ENCODE results near the gene RGS16.
A peak's percentile ranks its signal among the peaks of the same experiment; 100 is the strongest.

RGS16 gene

DNA sequence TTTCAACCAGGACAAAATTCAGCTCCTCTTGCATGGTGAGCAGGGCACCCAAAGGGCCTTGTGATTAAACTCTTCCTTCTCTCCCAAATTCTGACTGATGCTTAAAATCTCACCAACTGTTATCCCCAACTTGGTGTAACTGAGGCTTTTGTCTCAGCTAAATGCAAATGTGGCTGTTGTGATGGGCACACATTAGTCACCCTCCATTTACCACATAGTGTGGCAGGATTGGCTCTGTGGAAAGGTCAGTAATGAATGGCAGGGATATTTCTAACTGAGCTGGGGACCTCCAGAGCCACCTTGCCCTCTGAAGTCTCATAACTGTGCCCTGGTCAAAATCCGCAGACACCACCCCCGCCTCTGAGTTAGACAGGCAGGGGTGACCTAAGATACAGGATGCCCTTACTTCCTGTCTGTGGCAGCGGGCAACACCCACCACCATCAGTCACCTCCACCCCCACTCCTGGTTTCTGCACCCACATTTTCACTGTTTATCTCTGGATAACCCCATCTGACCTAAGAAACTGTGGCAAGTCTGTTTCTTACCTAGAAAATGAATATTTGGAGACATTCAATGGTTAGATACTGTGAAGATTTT, 25.4 kb upstream of the RGS16 start:
- no peak for DNase-seq

DNA sequence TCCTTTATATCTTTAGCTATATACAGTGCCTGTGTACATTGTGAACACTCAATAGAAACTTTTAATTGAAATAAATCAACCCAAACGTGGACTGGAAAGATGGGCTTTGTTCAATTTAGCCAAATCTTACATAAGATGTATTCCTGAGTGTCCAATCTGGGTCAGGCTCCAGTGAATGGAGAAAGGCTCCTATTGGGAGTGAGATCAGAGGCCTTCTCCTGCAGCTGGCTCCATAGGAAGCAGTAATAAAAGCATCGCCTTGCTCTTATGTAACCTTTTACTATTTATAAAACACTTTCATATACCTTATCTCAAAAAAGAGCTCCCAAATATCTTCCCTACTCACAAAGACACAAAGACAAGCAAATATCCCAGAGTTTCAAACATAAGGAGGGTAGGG, 24.9 kb upstream of the RGS16 start:
- DNase-seq = no peak

GRCh38 chr1:182628657-182629056, 24.5 kb upstream of the RGS16 start:
- no peak for DNase-seq

- no peak for DNase-seq
These were observed 23.4 kb upstream of the RGS16 start for GRCh38 chr1:182627622-182628021.

- no peak for DNase-seq
These were observed 22.3 kb upstream of the RGS16 start for GRCh38 chr1:182626527-182626926.

- no peak for DNase-seq
These were observed 21.7 kb upstream of the RGS16 start for GRCh38 chr1:182625719-182626504.

- no peak for DNase-seq
These were observed 20.8 kb upstream of the RGS16 start for GRCh38 chr1:182625024-182625423.

DNA sequence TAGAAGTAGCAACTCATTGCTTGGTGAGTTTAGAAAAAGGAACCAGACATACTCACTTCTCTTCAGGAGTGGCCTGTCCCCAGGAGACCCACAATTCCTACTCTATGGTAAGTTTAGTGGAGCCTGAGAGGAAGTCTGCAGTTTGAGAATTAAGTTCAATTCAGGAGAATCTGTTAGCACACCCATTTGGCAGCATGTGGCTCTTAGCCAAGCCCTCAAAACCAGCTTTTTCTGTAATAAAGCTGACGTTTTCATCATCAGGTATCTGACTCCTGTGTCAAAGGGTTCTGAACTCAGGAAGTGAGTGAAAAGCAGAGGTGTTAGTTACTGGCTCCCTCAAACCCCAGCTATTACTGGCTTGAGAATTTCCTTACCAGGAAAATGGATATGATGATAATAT, 20.4 kb upstream of the RGS16 start:
- DNase-seq = no peak

GRCh38 chr1:182622901-182623528, 18.8 kb upstream of the RGS16 start:
- no peak for DNase-seq

DNA sequence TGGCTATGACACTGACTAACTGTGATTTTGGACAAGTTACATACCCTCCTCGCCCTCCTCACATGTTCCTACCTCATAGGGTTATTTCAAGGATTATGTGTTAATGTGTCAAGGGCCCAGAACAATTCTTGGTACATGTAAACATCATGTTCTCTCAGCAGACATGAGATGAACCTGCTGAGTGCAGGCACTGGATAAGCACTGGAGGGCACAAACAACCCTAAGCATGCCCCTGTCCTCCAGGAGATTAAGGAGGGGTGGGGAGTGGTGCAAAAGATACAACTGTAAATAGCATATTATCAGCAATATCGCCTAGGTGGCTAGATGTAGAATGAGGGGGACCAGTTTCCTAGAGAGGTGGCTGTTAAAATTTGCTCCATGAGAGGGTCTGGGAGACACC, 17.7 kb upstream of the RGS16 start:
- DNase-seq = no peak

DNA sequence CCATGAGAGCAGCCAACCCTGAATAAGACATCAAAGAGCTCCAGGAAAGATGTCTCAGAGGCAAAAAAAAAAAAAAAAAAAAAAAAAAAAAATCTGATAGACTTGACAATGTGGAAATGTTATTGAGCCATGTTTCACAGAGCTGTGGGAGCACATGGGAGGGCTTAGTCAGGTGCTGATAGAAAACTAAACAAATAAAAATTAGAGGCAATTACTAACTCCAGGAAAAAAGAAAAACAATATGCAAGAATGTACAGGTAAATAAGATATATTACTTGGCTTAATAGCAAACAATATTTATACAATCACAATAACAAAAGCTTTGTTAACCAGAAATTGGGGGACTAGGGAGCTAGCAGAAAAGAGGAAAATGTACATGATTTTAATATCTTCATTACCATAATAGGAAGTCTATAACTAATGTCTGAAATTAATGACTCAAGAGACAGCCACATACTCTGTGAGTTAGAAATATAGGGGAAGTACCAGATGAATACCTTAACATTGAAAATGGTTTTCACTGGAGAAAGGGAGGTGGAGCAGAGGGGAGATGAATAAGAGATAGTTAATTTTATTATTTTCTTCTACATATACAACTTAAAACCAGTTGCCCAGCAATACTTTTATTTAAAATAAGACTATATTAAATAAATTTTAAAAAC, 16.9 kb upstream of the RGS16 start:
- DNase-seq = no peak

GRCh38 chr1:182617734-182618351, 13.7 kb upstream of the RGS16 start:
- peak in 6 of 56 donors; percentile 10 to 49 (median 27) for DNase-seq

- no peak for DNase-seq
These were observed 12.8 kb upstream of the RGS16 start for GRCh38 chr1:182617014-182617429.

GRCh38 chr1:182616130-182617013, 12.2 kb upstream of the RGS16 start:
- DNase-seq = peak in 49 of 56 donors; percentile 15 to 83 (median 59)

DNA sequence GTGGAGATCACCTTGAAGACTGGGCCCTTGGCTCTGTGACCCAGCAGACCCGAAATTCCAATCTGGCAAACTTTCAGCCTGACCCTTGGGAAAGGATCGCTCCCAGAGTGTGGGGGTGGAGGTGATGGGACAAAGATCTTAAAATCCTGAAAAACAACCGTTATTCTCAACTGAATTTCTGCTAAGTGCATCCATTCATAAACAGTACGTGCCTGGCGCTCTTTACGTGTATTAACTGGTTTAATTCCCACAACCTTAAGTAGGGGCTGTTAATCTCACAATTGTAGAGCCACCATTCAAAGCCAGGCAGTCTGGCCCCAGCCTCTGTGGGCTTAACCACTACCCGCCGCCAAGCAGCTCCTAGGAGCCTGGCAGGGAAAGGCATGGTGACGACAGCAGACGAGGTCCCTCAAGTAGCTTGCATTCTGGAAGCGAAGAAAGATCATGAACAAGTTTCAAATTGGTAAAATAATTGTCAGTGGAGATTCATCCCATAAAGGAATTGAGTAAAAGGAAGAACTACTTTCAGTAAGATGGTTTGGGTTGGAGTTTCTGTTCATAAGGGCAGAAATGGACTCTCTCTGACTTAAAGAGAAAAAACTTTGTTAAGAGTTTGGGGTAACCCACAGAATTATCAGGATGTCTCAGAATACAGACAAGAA, 11.4 kb upstream of the RGS16 start:
- DNase-seq = peak in 40 of 56 donors; percentile 19 to 81 (median 48)

DNA sequence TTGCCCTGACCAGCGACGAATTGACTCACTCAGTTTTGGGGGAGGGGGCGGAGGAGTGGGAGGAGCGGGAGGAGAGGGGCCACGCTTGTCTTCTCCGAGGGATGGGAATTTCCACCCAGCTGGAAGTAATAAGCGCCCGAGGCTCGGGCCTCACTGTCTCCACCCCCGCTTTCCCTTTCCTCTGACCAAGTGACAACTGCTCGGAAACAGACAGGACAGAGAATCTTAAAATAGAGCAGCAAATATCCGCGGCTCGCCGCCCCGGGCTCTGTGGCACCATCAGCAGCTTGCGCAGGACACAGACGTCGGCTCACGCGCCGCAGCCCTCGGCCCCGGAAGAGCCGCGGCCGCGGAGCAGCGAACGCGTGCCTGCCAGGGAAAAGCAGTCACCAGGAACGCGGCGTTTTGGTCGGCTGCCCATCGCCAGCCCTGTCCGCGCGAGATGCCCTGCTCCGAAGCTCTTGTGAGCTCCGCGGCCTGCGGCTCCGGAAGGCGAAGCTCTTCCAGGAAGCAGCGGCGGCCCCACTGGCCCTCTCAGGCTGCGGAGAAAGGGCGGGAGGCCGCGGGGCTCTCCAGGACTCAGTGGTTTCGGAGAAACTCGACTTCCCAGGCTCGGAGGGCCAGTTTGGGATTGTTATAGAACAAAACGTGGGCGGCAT, 10.7 kb upstream of the RGS16 start:
- peak in 51 of 56 donors; percentile 22 to 78 (median 60) for DNase-seq

- no peak for DNase-seq
These were observed 7.6 kb upstream of the RGS16 start for GRCh38 chr1:182611787-182612186.

DNA sequence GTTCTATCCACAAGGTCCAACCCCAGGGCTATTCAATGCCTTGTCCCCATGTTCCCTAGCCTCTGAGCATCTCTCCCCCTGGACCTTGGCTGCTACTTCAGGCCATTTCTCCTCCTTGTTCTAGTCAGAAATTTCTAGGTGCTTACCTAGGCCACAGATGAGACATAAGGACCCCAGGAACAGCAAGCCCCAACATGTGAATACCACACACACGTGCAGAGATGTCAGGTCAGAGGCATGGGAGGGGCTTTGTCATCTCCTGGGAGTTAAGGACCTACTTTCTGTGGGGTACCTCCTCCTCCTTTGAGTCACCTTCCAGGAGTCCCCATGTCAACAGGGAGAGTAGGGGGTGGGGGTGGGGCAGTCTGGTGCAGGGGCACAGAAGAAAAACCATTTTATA, 7.1 kb upstream of the RGS16 start:
- DNase-seq = no peak

DNA sequence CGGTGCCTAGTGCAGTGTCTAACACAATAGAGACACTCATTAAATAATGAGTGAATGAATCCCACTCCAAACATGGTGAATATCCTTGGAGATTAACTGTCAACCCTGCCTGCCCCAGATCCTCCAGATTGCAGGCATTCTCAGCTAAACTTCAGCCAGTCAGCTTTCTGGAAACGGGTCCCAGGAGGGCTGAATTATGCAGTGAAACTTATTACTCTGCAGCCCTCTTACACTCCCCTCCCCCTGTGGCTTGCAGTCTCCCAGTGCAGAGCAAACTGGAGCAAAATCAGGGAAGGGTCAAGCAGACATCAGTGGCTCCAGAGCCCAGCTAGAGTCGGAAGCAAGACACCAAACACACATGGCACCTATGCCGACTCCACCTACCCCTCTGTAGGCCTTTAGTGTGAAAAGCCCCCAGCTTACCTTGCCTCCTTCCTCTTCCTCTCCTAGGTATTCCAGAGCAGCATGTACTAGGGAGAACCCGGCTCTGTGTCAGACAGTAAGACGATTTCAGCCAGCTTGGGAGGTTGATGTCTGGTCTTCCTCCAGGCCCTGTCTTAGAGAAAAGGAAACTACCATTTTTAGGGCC, 6.5 kb upstream of the RGS16 start:
- DNase-seq = no peak
